Measurements from ENCODE around the gene MAP4K1.
A peak's percentile ranks its signal among the peaks of the same experiment; 100 is the strongest.

Gene MAP4K1

DNA sequence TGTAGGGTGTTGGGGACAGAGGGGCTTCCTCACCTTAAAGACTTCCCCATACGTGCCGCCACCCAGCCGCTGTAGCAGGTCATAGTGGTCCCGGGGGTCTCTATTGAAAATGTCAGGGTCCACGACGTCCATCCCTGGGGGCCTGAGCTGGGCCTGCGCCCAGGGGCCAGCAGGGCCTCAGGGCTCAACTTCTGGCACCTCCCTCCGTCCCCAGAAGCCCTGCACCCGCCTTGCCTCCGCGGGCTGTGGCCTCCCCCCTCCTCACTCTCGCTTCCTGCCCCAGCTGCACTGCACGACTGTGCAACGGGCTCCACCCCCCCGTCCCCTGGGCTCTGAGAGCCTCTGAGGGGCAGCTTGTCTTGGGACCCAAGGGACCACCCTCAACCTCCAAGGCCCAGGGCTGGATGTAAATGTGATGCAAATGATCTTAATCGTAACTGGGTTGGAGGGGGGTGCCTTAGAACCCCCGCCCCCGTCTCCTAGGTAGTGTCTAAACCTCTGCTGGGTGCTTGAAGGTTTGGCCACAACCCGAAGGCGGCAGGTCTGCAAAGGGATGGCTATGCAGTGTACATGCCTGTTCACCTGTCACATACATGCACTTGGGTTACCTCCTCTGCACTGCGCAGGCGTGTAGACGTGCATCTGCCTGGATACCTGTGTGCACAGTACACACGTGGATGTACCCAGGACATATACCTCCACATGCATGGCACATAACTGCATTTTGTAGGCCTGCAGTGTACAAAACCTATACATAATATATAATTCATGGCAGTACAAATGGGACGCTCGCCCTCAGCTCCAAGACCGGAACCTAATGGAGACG, at the start of gene MAP4K1:
Gene MAP4K1, minus strand, starts transcription at position 190 of the 826 bp plus-strand sequence. Its CDS starts 58 bp downstream, at position 132.
- peak; percentile 85 for DNase-seq

DNA sequence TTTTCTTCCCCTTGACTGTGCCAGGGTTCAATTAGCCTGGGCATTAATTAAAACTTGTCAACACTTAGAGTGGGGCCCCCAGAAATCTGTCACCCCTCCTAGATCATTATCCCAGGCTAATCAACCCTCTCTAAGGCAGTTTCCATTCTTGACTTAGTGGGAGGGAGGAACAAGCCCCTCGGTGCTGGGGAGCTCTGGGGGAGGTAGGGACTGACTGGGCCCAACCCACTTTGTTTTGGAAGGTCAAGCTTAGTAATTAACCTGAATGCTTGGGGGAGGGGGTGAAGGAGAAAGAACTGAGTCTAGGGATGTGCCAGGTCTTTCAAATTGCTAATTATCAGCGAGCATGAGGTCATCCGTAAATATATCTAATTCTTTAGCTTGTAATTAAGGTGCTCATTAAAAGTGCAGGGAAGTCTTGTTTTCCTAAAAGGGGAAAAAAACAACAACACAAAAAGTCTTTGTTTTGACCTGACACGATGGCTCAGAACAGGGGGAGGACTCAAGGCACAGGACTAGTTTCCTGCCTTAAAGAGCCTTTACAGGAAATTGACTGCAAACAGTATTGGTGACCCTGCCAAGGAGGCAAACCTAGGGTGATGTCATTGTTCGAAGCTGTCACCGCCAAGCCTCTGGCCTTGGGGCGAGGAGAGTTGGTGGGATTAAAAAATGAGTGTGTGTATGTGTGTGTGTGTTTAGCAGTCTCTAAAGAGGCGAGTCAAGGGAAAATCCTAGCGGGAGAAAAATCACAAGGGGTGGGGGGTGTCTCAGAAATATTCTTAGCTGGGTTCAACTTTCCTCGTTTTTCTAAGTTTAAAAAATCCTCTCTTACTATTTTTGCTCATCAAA, 49.1 kb upstream of the MAP4K1 start:
- DNase-seq = peak; percentile 47

DNA sequence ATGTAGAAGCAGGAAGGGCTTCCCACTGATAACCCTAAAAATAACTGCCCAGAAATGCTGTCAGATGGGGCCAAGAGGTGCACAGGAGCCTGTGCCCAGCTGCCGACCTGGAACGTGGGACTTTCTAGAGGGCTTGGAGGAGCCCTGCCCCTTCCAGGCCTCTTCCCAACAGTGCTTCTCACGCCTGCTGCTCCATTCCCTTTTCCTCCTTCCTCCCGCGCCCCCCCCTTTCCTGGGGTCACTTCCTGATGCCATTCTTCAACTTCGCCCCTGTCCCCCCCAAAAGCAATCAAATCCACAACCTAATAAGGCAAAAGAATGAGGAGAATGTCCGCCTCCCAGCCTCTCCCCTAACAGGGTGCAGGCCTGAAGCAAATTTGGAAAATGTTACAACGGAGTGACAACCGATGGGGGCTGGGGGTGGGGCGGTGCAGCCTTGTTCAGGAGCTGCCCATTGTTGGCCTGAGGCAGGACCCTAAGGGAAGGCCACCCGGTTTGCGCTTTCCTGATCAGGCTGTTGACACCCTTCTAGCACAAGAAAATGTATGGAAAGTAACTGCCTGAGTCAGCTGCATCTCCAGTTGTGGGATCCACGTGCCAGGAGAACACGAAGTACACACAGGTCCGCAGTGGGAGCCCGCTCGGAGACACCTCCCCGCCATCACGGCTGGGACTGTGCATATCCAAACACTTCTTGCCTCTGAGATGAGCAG, 48.4 kb upstream of the MAP4K1 start:
- no peak for DNase-seq

DNA sequence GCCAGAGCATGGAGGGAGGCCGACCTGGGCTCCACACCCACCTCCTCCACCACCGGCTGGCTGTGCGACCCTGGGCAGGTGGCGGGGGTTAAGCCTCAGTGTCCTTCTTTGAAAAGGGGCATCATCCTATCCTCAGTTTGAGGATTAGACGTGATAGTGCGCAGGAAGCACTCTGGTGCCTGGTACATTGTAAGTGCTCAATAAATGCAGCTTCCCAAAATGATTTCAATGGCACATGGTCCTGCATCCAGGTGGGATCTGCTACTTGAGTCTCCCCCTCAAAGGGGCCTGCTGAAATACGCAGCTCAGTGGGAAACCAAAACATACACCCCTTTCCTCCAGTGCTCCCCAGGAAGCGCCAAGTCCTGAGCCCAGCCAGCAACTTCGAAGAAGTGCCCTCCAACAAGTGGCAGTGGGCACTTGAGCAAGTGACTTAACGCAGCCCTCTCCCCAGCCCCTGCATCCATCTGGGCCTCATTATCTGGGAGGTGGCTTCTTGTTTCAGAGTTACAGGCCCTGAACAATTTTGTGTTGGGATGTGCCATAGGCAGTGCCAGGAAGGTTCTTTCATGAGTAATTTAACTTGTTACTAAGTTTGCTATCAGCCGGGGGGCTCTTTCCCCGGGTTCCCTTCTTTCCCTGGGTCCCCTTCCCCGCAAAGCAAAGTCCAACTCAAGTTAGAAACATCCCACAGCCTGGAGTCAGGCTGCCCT, 47.6 kb upstream of the MAP4K1 start:
- DNase-seq = no peak

DNA sequence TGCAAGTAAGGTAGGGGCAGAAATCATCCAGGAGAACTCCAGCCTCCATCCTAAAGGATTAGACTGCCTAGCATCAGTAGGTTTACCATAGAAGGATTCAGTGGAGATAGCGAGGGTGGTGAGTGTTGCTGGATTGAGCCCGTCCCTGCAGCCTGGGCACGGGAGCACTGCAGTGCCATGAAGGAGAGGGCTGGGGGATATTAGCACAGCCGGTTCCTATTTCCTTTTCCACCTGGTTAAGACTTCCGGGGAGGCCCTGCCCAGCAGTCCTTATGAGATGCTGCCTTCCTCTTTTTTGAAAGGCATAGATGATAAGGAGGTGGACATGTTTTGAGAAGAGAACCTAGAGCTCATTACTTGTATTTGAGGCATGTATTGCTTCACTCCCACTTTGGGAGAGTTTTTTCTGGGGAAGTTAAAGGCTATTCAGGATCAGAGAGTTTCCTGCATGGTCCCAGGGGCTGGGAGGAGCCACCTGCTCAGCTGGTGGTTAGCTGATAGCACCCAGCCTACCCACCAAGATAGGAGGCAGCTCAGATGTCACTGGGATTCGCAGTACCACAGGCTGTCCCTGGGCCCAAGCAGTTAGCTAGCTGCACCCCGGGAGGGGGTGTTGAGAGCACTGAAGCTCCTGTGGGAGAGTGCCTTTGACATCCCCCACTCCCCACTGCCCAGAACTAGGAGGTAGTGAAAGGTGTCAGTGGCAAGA, 46.9 kb upstream of the MAP4K1 start:
- no peak for DNase-seq

DNA sequence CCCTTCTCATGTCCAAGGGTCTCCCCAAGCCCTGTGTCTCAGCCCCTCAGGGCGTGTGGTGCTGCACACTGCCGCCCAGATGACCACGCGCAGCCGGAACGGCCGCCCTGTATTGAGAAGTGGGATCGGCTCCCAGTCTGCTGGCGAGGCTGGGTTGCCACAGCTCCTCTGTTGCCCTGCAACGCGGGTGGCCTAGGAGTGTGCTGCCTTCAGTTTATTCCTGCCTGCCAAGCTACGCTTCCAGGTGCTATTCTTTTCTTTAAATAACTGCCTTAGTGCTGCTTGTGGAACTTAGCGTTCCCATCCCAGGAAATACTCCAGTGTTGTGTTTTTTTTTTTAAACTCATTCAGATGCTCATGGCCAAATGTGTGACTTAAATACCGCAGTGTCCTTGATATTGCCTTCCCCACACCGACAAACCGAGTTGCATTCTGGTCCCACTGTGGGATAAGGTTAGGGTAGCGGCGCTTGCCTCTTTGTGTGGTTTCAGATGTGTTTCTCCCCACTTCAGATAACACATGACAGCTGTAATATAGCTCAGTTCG, 46.3 kb upstream of the MAP4K1 start:
- no peak for DNase-seq

DNA sequence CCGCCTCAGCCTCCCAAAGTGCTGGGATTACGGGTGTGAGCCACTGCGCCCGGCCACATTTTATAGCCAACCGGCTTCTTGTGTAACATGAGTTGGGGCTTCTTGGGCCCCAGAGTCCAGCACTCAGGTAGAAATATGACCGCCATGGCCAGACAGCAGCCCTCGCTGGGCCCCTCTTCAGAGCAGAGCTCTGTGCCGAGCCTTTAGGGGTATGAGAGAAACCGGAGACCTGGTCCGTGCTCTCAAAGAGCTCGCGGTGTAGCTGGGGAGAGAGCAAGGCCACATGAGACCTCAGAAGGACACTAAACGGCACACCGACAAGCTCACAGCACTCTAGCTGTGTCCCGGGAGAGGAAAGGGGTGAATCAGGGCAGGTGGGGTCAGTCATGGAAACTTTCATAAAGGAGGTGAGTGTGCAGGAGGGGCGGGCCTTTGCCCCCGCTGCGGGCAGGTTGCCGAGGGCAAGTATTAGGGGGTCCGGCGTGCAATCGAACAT, 45.5 kb upstream of the MAP4K1 start:
- DNase-seq = no peak

DNA sequence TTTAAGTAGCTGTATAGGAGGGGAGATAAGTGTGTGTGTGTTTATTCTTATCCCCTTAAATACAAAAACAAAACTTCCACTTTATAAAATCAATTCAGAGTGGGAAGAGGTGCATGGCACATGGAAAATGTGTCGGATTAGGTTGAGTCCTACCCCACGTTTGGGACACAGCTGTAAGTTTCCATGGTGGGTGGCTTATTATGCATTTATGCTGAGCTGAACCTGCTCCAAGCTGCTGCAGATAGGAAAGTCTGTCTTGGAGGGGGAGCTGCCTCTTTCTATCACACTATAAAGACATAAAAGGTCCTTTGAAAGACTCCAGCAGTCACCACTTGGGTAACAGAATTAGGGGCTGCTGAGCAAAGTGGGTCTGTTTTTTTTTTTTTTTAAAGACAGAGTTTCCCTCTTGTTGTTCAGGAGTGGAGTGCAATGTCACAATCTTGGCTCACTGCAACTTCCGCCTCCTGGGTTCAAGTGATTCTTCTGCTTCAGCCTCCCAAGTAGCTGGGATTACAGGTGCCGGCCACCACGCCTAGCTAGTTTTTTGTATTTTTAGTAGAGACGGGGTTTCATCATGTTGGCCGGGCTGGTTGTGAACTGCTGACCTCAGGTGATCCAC, 44.9 kb upstream of the MAP4K1 start:
- no peak for DNase-seq

DNA sequence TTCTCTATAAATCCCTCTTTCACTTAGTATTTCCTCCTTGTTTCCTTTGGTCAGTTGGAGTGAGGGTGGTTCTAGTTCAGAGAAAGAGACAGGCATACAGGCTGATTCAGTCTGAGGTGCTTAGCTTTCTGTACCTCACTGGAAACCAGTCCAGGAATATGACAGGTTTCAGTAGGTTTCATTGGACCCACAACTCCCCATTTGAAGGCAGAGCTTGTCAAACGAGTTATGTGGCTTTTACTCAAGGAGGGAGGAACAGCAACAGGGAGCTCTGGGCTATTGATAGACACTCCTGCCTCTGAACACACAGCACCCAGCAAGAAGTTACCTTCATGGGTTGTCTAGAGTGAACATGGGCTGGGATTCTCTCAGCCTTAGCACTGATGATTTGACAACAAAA, 44.2 kb upstream of the MAP4K1 start:
- no peak for DNase-seq

DNA sequence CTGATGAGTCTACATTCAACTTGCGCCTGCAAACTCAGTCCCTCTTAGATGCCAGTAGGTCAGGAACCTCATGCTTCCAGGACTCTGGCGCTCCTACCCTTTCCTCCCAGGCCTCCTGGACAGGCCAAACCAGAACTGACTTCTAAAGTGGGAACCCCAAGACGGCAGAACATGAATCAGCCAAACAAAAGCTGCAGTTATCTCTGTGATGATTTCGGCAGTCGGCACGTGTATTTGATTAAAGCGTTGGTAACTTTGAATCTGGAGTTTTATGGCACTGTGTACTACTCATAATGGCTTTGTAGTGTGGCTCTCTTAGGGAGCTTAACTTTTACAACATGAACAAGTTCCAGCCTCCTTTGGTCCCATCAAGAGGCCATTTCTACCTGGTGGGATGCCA, 43.4 kb upstream of the MAP4K1 start:
- DNase-seq = no peak

DNA sequence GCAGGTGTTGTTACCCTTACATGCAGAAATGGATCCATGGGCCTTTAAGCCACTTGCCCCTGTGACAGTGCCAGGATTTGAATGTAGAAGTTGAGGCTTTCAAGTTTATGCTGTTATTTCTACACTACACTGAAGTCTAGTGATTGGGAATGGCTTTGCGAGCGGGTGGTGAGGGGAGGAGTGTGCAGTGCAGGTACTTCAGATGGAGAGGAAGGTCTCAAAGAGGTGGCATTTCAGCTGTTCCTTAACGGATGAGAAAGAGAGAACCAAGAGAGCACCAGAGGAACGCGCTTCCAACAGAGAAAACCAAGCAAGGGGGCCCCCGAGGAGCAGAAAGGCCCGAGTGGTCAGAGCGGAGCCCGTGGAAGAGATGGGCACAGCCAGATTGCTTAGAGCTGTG, 43.0 kb upstream of the MAP4K1 start:
- DNase-seq = no peak

DNA sequence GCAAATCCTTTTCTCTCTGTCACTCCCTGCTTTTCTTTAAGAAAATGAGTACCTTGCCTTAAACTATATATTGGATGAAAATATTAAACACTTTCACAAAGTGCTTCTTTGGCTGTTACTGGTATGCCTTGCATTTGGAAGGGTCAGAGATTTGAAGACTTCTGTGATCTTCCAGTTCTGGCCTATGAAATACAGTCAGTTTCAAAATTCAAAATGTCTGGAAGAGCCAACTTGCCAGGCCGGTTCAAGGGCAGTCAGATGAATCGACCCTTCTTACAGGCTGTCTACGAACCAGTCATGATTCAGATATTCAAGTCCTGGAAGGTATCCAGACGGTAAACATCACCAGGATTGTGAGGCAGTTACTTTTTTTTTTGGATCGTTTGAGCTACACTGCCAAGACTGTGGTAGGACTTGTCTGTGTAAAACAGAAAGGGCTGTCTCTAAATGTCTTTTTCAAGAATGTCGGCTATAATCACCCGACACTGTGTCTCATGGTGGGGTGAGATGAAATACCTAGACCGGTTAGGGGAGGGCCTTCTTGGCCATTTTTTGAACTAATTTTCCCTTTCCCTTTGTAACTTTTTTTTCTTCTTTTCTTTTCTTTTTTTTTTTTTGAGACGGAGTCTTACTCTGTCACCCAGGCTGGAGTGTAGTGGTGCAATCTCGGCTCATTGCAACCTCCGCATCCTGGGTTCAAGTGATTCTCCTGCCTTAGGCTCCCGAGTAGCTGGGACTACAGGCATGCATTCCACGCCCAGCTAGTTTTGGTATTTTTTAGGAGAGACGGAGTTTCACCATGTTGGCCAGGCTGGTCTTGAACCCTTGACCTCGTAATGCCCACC, 40.9 kb upstream of the MAP4K1 start:
- DNase-seq = no peak

DNA sequence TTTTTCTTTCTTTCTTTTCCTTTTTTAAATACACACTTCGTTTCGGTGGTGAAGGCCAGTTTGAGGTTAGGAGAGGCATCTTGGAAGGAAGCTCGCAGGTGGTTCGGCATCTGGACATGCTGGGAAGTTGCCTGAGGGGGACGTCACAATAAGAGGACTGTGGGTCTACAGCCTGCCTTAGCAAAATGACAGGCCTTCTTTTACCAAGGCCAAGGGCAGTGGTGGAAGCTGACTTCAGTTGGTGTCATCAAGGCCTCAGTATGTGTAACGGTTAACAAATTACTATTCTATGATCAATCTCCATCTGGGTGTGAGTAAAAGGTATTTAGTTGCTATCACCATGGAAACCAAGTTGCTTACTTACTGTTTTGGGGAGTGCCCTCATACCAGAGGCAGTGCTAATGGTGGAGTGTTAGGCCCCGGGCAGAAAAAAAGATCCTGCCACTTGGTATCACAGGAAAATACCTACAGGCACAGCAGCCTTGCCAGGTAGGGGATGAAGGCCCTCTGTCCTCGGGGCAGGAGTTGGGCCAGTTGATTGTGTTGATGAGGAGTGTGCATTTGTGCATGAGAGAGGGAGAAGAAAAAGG, 40.0 kb upstream of the MAP4K1 start:
- DNase-seq = no peak

DNA sequence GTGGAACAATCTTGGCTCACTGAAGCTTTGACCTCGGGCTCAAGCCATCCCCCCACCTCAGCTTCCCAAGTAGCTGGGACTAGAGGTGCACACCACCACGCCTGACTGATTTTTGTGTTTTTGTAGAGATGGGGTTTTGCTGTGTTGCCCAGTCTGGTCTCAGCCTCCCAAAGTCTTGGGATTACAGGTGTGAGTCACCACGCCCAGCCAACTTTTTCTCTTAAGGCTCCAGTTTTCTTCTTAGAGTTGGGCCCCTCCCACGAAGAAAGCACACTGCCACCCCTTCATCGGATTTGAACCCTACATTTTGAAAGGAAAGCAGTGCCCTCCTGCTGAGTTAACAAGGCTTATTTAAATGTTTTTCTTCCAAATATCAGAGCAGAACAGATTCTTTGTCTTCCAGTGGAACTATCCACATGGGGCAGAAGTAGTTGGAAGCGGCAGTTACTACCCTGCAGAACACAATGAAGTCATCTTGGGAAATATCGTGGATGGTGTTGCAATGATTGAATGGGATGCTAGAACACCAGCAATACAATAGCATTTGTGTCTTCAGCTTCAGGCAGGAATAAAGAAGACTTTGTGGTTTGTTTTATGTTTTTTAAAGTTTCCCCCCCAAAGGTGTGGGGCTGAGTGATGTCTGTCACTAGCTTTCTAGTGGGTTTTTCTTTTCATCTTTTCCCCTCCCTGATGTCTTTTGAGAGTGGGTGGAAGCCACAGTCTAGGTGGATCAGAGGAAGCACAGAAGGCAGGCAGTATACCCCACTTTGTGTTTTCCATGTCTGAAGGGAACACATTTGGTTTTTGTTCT, 38.6 kb upstream of the MAP4K1 start:
- peak; percentile 63 for DNase-seq

DNA sequence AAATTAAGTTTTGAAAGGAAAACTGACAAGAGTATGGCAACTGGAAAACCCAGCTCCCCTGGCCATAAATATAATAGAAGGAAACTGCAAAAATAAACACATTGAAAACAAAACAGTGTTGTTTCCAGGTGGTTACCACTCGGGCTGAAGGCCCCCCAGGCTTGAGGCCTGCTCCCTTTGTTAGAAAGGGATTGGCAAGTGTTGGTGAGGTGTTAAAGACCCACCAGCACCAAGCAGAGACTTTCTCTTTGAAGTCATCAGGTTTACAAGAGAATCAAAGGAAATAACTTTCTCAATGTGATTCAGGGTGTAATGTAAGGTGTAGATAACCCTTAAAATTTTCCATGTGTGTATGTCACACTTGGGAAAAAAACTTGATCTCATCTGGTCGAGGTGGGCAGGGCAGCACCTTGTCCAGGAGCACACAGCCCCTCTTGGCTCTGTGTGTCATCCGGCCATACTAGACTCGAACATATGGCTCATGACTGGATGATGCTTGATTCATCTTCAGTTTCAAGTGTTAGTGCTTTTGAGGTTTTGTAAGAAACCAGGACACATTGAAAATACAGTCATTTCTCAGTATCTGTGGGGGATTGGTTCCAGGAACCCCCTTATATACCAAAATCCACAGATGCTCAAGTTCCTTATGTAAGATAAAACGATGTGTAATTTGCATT, 37.5 kb upstream of the MAP4K1 start:
- no peak for DNase-seq

DNA sequence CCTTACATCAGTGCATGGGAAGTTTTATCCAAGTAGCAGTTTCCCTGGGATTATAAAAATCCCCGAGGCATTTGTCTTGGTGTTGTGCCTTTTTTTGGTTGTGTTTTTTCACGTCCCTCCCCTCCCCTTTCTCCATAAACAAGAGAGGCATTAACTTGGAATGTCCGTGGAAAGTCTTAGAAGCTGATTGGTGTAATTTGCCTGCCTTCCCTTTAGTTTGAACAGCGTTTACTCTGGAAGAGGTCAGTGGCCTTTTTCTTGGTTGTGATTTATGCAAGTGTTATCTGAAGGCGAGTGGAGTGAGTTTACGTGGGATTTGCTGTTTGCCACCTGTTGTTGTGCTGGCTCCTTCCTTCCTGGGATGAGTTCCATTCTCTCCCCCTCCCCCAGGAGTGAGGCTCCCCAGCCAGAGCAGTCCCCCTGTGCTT, 36.9 kb upstream of the MAP4K1 start:
- DNase-seq = no peak

DNA sequence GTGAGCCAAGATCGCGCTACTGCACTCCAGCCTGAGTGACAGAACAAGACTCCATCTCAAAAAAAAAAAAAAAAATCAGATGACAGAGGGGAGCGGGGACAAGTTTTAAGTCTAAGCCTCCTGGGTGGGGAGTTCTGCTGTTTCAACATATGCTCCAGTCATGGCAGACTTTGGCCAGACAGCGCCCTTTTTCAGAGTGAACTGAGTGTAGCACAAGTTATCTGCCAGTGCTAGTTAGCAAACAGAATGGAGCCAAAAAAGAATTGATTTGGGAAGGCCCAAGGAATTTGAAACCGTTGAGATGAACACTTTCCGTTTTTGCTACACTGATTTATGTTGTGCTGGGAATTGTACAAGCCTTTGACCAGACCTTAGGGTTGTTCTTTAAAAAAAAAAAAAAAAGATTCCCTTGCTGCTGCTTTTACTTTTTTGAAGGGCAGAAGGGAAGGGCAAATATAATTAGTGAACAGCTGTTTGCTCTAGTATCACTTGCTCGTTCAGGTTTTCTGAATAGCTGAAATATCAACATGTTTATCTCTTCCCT, 35.3 kb upstream of the MAP4K1 start:
- DNase-seq = no peak
